Naive B cell (primary cell): Measurements from ENCODE around the gene AZU1. TPM values are rescaled to one million over a fixed set of nuclear protein-coding genes. Genes with fewer than 3 reads are reported as not detected.
A peak's percentile ranks its signal among the peaks of the same experiment; 100 is the strongest.
"Not testable (repeated sequence)": the region's sequence is repeated elsewhere in the genome, so short reads cannot be mapped to it uniquely, and the experiment has no call there.

Experiments used
- ATAC-seq, 2 donors: fragments of 150-1000 bp; cut with Tn5 transposase; 2 replicates each; pipeline ENCODE4 v1.10.0; 2021; ENCODE audit warnings: low read depth in 2 of 2, mild to moderate bottlenecking in 2 of 2, moderate library complexity in 2 of 2
- DNase-seq: peaks from one replicate; pipeline ENCODE4 v3.0.0; 2022
- H3K27ac Mint-ChIP-seq, 6 donors: one replicate each; pipeline ENCODE4 v1.8.0; 2020 to 2022; ENCODE audit warnings: mild to moderate bottlenecking in 6 of 6, mixed read lengths in 6 of 6, moderate library complexity in 5 of 6, inconsistent platforms in 2 of 6
- H3K27me3 Mint-ChIP-seq, 3 donors: one replicate each; pipeline ENCODE4 v1.8.0; 2021 to 2022; ENCODE audit warnings: mixed read lengths in 3 of 3, mild to moderate bottlenecking in 1 of 3
- H3K36me3 Mint-ChIP-seq, 2 donors: one replicate each; pipeline ENCODE4 v1.8.0; 2020 to 2022; ENCODE audit warnings: mixed read lengths in 2 of 2, inconsistent platforms in 1 of 2, mild to moderate bottlenecking in 1 of 2
- H3K4me1 Mint-ChIP-seq, 3 donors: one replicate each; pipeline ENCODE4 v1.8.0; 2020 to 2022; ENCODE audit warnings: mixed read lengths in 3 of 3, inconsistent platforms in 1 of 3, mild to moderate bottlenecking in 1 of 3, moderate library complexity in 1 of 3
- H3K4me3 Mint-ChIP-seq, 8 donors: one replicate each; pipeline ENCODE4 v1.8.0; 2020 to 2022; ENCODE audit warnings: mild to moderate bottlenecking in 8 of 8, mixed read lengths in 8 of 8, moderate library complexity in 8 of 8, inconsistent platforms in 2 of 8
- H3K9me3 Mint-ChIP-seq, 7 donors: one replicate each; pipeline ENCODE4 v1.8.0; 2020 to 2022; ENCODE audit warnings: mixed read lengths in 7 of 7, mild to moderate bottlenecking in 5 of 7, inconsistent platforms in 2 of 7, moderate library complexity in 1 of 7
- polyA plus RNA-seq, 6 donors: library from polyadenylated mRNA; unstranded; fragments of 300-500 nt; fragmentation: Illumina TruSeq; gene quantifications; one replicate each; pipeline ENCODE4 v1.2.3, GENCODE V29; 2021; ENCODE audit warnings: low read depth in 6 of 6

The AZU1 gene
- polyA plus RNA-seq, 6 donors from 2014 or later, result not detected

DNA sequence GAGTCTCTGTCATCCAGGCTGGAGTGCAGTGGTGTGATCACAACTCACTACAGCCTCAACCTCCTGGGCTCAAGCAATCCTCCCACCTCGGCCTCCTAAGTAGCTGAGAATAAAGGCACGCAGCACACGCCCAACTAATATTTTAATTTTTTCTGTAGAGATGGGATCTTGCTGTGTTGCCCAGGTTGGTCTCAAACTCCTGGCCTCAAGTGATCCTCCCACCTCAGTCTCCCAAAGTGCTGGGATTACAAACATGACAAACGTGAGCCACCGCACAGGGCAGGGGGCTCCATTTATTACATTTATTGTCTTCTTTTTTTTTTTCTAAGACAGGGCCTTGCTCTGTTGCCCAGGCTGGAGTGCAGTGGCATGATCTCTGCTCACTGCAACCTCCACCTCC lies 7.4 kb upstream of the AZU1 start:
- peak overlapping the region in 1 of 6 donors; percentile 73 for H3K27ac Mint-ChIP-seq
- H3K9me3 Mint-ChIP-seq, result peaks cover 0 to 13% (median 0%) of the 10 kb centered on the region in 7 donors
- H3K27me3 Mint-ChIP-seq, result peaks cover 0 to 24% (median 16%) of the 10 kb centered on the region in 3 donors
- H3K4me1 Mint-ChIP-seq, result peaks cover 9 to 18% (median 11%) of the 10 kb centered on the region in 3 donors
- DNase-seq, H3K4me3 Mint-ChIP-seq, ATAC-seq: not testable (repeated sequence)
- H3K36me3 Mint-ChIP-seq, result peaks cover 0 to 18% of the 10 kb centered on the region in 2 donors

DNA sequence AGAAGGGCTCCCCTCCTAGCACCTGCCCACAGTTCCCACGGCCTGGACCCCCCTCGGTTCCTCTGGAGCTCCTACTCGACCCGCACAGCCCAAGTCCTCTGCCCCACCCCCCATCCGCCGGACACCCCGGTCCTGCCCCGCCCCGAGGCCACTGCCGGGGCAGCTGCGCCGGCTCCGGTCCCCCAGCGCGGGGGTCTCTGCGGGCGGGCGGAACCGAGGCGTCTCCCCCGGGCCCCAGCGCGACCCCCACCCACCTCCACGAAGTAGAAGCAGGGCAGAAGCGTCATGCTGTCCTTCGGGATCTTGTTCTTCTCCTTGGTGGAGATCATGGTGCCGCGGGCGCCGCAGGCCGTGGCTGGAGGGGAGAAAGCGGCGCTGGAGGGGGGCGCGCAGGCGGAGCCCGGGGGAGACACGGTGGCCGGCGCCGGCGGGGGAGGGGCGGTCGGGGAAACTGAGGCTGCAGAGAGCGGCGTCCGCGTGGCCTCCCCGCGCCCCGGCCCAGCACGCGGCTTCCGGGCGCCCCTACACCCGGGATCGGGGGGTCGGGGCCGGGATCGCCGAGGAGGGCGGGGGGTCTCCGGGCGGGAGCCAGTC lies 6.3 kb upstream of the AZU1 start:
- Mint-ChIP-seq H3K27ac (no peak overlapping the region), H3K36me3 (peaks cover 0 to 9% of the 10 kb centered on the region in 2 donors), H3K27me3 (peaks cover 0 to 34% (median 17%) of the 10 kb centered on the region in 3 donors), H3K4me3 (peak overlapping the region in 2 of 8 donors; percentile 52 to 54), H3K9me3 (peaks cover 0 to 6% (median 0%) of the 10 kb centered on the region in 7 donors), H3K4me1 (peaks cover 8 to 10% (median 8%) of the 10 kb centered on the region in 3 donors)
- no peak for DNase-seq
- no peak for ATAC-seq

DNA sequence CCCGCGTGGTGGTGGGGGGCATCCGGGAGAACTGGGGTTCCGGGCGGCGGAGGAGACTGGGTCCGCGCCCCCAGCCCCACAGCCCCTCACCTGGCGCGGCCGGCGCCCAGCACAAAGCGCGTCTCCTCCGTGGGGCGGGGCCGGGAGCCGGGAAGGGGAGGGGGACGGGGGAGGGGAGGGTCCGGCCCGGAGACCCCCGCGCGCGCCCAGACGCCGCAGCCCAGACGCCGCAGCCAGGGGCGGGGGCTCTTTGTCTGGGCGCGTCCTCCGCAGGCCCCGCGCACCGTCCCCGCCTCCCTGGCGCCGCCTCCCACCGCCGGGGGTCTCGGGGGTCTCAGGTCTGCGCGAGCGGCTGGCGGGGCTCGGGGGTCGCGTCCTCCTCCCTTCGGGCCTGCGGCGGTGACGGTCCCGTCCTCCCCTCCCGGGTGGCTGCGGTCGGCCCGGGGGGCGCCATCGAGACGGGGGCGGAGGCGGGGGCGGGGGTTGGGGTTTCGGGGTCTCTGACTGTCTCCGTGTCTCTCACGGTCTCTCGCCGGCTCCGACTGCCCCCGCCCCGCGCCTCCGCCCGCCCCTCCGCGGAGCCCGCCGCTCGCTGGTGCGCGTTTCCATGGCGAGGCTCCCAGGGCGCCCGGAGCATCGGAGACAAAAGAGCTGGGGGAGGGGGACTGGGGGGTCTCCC lies 5.7 kb upstream of the AZU1 start, which contains the start of gene PLPPR3:
Gene PLPPR3 (minus strand): TSS at position 131 of the 679 bp plus-strand sequence. CDS start 396 bp downstream, outside the sequence.
- peak within 1 kb of the TSS in 4 of 8 donors; percentile 3 to 54 (median 32) for H3K4me3 Mint-ChIP-seq
- H3K36me3 Mint-ChIP-seq, result peaks cover 0 to 3% of the 10 kb centered on the region in 2 donors
- peaks cover 0 to 1% (median 0%) of the 10 kb centered on the region in 7 donors for H3K9me3 Mint-ChIP-seq
- ATAC-seq (no peak), DNase-seq (no peak)
- peaks cover 0 to 34% (median 17%) of the 10 kb centered on the region in 3 donors for H3K27me3 Mint-ChIP-seq
- H3K4me1 Mint-ChIP-seq, result peaks cover 2 to 4% (median 4%) of the 10 kb centered on the region in 3 donors
- H3K27ac Mint-ChIP-seq, result peak within 1 kb of the TSS in 1 of 6 donors; percentile 85

DNA sequence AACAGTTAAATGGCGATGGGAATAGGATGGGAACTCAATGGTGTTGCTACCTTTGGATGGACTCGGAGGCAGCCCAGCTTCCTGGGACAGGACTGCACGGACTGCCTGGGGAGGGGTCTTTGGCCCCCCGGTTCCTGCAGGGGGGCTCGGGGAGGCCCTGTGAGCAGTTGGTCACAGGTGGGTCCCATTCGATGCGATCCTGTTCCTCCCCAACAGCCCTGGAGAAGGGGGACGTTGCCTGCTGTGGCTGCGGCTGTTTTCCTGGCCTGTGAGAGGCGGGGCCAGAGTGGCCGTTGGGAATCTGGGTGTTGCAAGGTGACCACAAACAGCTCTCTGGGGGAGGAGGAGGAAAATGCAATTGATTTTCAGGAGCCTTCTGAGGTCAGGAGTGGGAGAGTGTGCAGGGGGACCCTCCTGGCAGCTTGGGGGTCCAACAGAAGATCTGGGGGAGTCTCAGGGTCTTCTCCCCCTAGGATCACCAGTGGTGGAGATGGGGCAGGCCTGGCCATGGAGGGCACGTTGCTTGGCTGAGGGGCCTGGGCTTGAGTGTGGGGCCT lies 4.0 kb upstream of the AZU1 start:
- Mint-ChIP-seq H3K4me3 (peak overlapping the region in 2 of 8 donors; percentile 39 to 41), H3K36me3 (no peaks in the 10 kb centered on the region)
- DNase-seq, result no peak

DNA sequence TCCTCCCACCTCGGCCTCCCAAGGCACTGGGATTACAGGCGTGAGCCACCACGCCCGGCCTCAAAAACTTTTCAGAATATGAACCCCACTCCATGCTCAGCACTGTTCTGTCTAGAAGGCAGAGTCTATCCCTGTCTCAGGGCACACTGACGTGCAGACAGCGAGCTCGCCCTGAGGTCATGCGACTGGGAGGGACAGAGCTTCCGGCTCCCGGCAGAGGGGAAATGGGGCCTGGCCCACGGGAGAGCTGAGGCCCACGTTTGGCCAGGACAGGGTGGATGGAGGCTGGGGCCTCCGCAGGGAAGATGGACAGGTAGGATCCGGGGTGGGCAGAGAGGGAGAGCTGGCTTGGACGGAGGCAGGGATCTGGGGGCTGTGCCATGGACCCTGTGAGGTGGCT lies 2.8 kb upstream of the AZU1 start:
- Mint-ChIP-seq H3K27ac (no peak overlapping the region), H3K4me3 (peak overlapping the region in 1 of 8 donors; percentile 47), H3K27me3 (peaks cover 0 to 48% (median 17%) of the 10 kb centered on the region in 3 donors), H3K9me3 (no peaks in the 10 kb centered on the region), H3K4me1 (peaks cover 0 to 7% (median 4%) of the 10 kb centered on the region in 3 donors), H3K36me3 (no peaks in the 10 kb centered on the region)
- no peak for DNase-seq
- ATAC-seq, result no peak

More for the DNA sequence above, 4.0 kb upstream of the AZU1 start:
- Mint-ChIP-seq H3K27ac (no peak overlapping the region), H3K4me1 (peaks cover 0 to 4% (median 4%) of the 10 kb centered on the region in 3 donors), H3K27me3 (peaks cover 0 to 39% (median 17%) of the 10 kb centered on the region in 3 donors), H3K9me3 (no peaks in the 10 kb centered on the region)
- ATAC-seq, result no peak

DNA sequence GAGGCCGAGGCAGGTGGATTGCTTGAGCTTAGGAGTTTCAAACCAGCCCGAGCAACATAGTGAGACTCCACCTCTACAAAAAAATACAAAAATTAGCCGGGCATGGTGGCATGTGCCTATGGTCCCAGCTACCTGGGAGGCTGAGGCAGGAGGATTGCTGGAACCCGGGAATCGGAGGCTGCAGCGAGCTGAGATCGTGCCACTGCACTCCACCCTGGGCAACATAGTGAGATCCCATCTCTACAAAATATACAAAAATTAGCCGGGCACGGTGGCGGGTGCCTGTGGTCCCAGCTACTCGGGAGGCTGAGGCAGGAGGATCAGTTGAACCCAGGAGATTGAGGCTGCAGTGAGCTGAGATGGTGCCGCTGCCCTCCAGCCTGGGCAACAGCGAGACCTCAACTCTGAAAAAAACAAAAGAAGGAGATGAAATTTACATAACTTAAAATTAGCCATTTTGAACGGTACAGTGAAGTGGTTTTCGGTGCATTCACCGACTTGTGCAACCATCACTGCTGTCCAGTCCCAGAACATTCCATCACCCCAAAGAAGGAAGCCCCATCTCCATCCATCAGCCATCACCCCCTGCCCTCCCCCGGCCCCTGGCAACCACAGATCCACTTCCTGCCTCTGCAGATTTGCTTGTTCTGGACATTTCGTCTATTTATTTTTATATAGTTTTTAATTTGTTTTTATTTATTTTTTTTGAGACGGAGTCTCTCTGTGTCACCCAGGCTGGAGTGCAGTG lies 1.6 kb upstream of the AZU1 start:
- peaks cover 0 to 55% (median 17%) of the 10 kb centered on the region in 3 donors for H3K27me3 Mint-ChIP-seq
- H3K4me3 Mint-ChIP-seq, result no peak overlapping the region
- peaks cover 0 to 7% (median 4%) of the 10 kb centered on the region in 3 donors for H3K4me1 Mint-ChIP-seq

DNA sequence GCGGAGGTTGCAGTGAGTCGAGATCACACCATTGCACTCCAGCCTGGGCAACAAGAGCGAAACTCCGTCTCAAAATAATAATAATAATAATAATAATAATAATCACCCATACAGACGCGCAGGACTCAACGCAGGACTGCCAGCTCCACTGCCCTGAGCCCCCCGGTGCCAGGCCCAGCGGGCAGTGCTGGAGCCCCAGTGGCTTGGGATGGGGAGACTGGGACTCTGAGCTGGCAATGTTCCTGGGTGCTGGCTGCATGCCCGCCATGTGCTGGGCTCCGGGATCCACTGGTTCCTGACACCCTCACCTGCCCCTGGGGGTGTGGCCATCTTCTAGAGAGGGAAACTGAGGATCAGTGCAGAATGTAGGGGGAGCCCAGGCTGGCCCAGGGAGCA lies 325 bp upstream of the AZU1 start:
- Mint-ChIP-seq H3K27me3 (peaks cover 0 to 58% (median 17%) of the 10 kb centered on the region in 3 donors), H3K36me3 (no peaks in the 10 kb centered on the region), H3K9me3 (no peaks in the 10 kb centered on the region), H3K4me3 (no peak overlapping the region), H3K27ac (no peak overlapping the region), H3K4me1 (peaks cover 0 to 7% (median 0%) of the 10 kb centered on the region in 3 donors)
- ATAC-seq, result no peak
- DNase-seq, result no peak

More for the DNA sequence above, 1.6 kb upstream of the AZU1 start:
- Mint-ChIP-seq H3K9me3 (no peaks in the 10 kb centered on the region), H3K36me3 (no peaks in the 10 kb centered on the region), H3K27ac (no peak overlapping the region)
- DNase-seq (no peak), ATAC-seq (no peak)

DNA sequence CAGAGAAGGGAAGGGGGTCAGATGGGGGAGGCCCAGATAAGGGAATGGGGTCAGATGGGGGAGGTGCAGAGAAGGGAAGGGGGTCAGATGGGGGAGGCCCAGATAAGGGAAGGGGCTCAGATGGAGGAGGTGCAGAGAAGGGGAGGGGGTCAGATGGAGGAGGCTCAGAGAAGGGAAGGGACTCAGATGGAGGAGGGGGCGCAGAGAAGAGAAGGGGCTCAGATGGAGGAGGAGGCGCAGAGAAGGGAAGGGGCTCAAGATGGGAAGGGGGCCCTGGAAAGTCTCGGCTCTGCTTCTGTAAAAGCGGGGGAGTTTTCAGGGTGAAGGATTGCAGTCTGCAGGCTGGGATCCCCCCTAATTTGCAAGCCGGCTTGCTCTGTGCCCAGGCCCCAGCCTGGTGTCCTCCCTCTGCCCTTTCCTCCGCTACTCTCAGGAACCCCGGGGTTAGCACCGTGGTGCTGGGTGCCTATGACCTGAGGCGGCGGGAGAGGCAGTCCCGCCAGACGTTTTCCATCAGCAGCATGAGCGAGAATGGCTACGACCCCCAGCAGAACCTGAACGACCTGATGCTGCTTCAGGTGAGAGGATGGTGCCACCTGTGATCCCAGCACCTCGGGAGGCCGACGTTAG lies 1.6 kb downstream of the AZU1 start:
- Mint-ChIP-seq H3K27ac (peak overlapping the region in 1 of 6 donors; percentile 57), H3K4me3 (no peak overlapping the region), H3K27me3 (peaks cover 0 to 43% (median 8%) of the 10 kb centered on the region in 3 donors), H3K9me3 (no peaks in the 10 kb centered on the region), H3K36me3 (no peaks in the 10 kb centered on the region), H3K4me1 (peaks cover 0 to 3% (median 0%) of the 10 kb centered on the region in 3 donors)
- no peak for DNase-seq
- ATAC-seq, result no peak

DNA sequence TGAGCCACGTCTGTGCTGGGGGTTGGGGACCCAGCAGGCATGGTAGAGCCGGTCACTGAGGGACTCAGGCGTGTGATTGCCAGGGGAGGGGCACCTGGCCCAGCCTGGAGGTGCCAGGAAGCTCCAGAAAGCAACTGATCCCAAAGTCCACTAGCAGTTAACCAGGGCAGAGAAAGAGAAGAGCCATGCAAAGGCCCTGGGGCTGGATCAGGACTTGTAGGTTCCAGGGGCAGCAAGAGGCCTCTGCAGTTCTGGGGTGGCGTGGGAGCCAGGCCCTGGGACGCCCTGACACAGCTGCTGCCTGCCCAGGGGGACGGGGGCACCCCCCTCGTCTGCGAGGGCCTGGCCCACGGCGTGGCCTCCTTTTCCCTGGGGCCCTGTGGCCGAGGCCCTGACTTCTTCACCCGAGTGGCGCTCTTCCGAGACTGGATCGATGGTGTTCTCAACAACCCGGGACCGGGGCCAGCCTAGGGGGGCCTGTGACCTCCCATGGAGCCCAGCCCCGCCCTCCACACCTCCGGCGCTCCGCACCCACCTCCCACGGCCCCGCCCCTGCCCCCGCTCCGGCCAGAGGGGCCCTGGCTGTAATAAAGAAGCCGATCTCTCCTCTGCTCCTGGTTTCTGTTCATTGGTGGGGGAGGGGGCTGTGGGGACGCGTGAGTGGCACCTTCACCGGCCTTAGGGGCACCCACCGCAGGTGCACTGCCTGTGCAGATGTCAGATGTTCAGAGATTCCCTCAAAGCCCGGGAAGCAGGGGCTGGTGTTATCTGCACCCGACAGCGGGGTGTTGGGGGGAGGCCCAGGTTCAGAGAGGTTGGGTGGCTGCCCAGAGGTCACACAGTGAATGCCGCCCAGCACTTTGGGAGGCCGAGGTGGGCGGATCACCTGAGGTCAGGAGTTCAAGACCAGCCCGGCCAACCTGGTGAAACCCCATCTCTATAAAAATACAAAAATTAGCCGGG lies 4.1 kb downstream of the AZU1 start:
- Mint-ChIP-seq H3K27me3 (peaks cover 5 to 42% (median 10%) of the 10 kb centered on the region in 3 donors), H3K27ac (no peak overlapping the region), H3K36me3 (no peaks in the 10 kb centered on the region), H3K4me3 (no peak overlapping the region), H3K4me1 (peaks cover 0 to 5% (median 4%) of the 10 kb centered on the region in 3 donors), H3K9me3 (no peaks in the 10 kb centered on the region)
- no peak for DNase-seq
- no peak for ATAC-seq

DNA sequence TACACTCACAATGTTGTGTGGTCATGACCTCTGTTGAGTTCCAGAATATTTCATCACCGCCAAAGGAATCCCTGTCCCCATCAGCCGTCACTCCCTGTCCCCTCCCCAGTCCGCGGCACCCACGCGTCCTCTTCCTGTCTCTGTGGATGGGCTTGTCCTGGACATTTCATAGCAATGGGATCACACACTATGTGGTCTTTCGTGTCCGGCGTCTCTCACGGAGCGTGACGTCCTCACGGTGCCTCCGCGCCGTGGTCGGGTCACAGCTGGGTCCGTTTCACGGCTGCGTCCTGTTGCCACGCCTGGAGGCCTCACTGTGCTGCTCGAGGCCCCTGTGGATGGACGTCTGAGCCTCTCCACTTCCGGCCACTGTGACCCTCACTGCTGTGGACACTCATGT lies 6.6 kb downstream of the AZU1 start:
- H3K4me1 Mint-ChIP-seq, result peaks cover 0 to 5% (median 4%) of the 10 kb centered on the region in 3 donors
- H3K27ac Mint-ChIP-seq, result no peak overlapping the region
- ATAC-seq, result no peak
- H3K27me3 Mint-ChIP-seq, result peaks cover 5 to 38% (median 10%) of the 10 kb centered on the region in 3 donors
- DNase-seq, result no peak
- H3K9me3 Mint-ChIP-seq, result no peaks in the 10 kb centered on the region
- H3K4me3 Mint-ChIP-seq, result no peak overlapping the region
- H3K36me3 Mint-ChIP-seq, result no peaks in the 10 kb centered on the region

DNA sequence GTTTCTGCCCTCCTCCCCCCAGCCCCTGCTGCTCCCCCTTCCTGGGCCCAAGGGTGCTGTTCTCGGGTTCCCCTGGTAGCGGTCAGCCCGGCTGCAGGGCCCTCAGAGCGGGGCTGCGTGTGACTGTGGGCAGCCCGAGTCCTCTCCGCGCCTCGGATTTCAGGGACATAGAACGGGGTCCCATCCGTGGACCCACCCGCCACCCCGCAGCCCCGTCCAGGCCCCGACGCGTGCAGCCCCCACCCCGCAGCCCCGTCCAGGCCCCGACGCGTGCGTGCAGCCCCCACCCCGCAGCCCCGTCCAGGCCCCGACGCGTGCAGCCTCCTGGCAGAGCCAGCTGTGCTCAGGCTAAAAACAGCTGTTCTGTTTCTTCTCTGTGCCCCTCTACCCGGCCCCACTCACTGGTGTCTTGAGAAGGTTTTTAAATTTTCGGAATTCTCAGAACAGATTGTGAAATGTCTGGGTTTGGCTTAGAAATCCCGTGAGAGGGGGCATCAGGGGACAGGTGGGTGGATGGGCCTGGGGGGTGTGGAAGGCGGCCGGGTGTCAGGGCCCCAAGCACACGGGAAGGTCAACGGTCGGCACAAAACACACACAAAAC lies 7.7 kb downstream of the AZU1 start:
- peaks cover 5 to 34% (median 10%) of the 10 kb centered on the region in 3 donors for H3K27me3 Mint-ChIP-seq
- ATAC-seq (no peak), DNase-seq (no peak)
- no peak overlapping the region for H3K4me3 Mint-ChIP-seq
- H3K9me3 Mint-ChIP-seq, result no peaks in the 10 kb centered on the region
- peaks cover 0 to 5% (median 2%) of the 10 kb centered on the region in 3 donors for H3K4me1 Mint-ChIP-seq
- no peaks in the 10 kb centered on the region for H3K36me3 Mint-ChIP-seq
- no peak overlapping the region for H3K27ac Mint-ChIP-seq
